ENCODE measurements around the gene GRHL1.

DNA sequence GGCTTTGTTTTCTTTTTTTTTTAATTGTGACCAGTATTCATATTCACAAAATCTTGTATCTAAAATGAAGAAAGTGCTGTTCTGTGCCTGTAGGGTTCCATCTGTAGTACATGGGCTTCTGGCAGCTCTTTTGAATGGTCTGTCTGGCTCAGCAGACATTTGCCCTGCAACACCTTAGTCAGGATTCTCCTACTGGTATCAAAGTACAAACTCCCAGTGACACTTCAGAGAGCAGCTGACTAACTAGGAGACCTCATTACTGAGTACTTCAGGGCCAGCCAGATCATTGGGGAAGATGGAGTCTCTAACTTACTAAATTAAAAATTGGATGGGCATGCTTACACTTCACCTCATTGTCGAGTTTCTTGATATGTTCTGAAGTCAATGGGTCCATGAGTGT is 39.7 kb downstream of the GRHL1 start:
- TF ChIP-seq, protein P1, sequence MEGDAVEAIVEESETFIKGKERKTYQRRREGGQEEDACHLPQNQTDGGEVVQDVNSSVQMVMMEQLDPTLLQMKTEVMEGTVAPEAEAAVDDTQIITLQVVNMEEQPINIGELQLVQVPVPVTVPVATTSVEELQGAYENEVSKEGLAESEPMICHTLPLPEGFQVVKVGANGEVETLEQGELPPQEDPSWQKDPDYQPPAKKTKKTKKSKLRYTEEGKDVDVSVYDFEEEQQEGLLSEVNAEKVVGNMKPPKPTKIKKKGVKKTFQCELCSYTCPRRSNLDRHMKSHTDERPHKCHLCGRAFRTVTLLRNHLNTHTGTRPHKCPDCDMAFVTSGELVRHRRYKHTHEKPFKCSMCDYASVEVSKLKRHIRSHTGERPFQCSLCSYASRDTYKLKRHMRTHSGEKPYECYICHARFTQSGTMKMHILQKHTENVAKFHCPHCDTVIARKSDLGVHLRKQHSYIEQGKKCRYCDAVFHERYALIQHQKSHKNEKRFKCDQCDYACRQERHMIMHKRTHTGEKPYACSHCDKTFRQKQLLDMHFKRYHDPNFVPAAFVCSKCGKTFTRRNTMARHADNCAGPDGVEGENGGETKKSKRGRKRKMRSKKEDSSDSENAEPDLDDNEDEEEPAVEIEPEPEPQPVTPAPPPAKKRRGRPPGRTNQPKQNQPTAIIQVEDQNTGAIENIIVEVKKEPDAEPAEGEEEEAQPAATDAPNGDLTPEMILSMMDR (IDR thresholded peaks at IDR 0.05): no peak
- no peak for TF ChIP-seq EP300 (IDR thresholded peaks at IDR 0.05)

Measured in suprapubic skin (tissue), 3 donors.